ENCODE results near the gene AOPEP. TPM values are rescaled to one million over a fixed set of nuclear protein-coding genes. Genes with fewer than 3 reads are reported as not detected.

AOPEP gene
- total RNA-seq, 1 experiment from 2014 or later: 15.0 TPM

GRCh38 chr9:94944626-94945025, 218.1 kb downstream of the AOPEP start:
- peaks cover 24 to 25% of the 10 kb centered on the region in 2 experiments for H3K4me1 Mint-ChIP-seq
- H3K79me2 ChIP-seq (ENCODE audit: insufficient read depth, low read length): no peaks in the 10 kb centered on the region
- no peak for DNase-seq
- H3K27ac Mint-ChIP-seq: no peak overlapping the region
- H2AK5ac ChIP-seq (ENCODE audit: insufficient read length, low read length): no peak overlapping the region
- no peak overlapping the region for H4K91ac ChIP-seq (ENCODE audit: insufficient read length, low read depth, low read length)
- no peaks in the 10 kb centered on the region for H3K36me3 Mint-ChIP-seq (ENCODE audit: insufficient read depth in 1 of 3, low read depth in 3 of 3)
- H3K23ac ChIP-seq (ENCODE audit: insufficient read length, low read depth, low read length): no peak overlapping the region
- H3K9me3 ChIP-seq (ENCODE audit: control insufficient read depth, low read depth, low read length): no peaks in the 10 kb centered on the region
- H2AFZ ChIP-seq (ENCODE audit: low read length): no peak overlapping the region
- H4K5ac ChIP-seq (ENCODE audit: insufficient read length, low read depth, low read length): no peak overlapping the region
- no peak overlapping the region for H2BK15ac ChIP-seq (ENCODE audit: low read depth, low read length)
- H4K20me1 ChIP-seq (ENCODE audit: control insufficient read depth, insufficient read depth, insufficient read length): no peaks in the 10 kb centered on the region
- no peak overlapping the region for H3T11ph ChIP-seq (ENCODE audit: low read length)
- H3K27ac ChIP-seq (ENCODE audit: insufficient read length, low read depth, low read length): no peak overlapping the region
- H3K56ac ChIP-seq (ENCODE audit: insufficient read length, low read depth, low read length): no peak overlapping the region
- no peaks in the 10 kb centered on the region for H3K9me3 Mint-ChIP-seq
- no peak overlapping the region for H4K8ac ChIP-seq (replicated peaks; ENCODE audit: insufficient read length, low read depth, low read length)
- H3K4me2 ChIP-seq (ENCODE audit: insufficient read depth, insufficient read length, low read length): no peak overlapping the region
- no CpG with 5 or more reads among the region's 1 CpG for WGBS (ENCODE audit: extremely low coverage, insufficient read length, low lambda C conversion rate)
- no peak overlapping the region for H3K18ac ChIP-seq (ENCODE audit: insufficient read length, low read depth, low read length)
- no peak overlapping the region for H3K9ac ChIP-seq (ENCODE audit: extremely low read depth, insufficient read length, low read length)
- H2BK120ac ChIP-seq (ENCODE audit: low read depth, low read length, poor library complexity, severe bottlenecking): no peak overlapping the region
- TF ChIP-seq, protein P1, sequence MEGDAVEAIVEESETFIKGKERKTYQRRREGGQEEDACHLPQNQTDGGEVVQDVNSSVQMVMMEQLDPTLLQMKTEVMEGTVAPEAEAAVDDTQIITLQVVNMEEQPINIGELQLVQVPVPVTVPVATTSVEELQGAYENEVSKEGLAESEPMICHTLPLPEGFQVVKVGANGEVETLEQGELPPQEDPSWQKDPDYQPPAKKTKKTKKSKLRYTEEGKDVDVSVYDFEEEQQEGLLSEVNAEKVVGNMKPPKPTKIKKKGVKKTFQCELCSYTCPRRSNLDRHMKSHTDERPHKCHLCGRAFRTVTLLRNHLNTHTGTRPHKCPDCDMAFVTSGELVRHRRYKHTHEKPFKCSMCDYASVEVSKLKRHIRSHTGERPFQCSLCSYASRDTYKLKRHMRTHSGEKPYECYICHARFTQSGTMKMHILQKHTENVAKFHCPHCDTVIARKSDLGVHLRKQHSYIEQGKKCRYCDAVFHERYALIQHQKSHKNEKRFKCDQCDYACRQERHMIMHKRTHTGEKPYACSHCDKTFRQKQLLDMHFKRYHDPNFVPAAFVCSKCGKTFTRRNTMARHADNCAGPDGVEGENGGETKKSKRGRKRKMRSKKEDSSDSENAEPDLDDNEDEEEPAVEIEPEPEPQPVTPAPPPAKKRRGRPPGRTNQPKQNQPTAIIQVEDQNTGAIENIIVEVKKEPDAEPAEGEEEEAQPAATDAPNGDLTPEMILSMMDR (conservative IDR thresholded peaks at IDR 0.05): no peak
- H2BK12ac ChIP-seq (ENCODE audit: insufficient read length, low read depth, low read length): no peak overlapping the region
- H3K23me2 ChIP-seq (ENCODE audit: insufficient read length, low read depth, low read length, poor library complexity, severe bottlenecking): no peaks in the 10 kb centered on the region
- no peak overlapping the region for H2BK5ac ChIP-seq (ENCODE audit: insufficient read length, low read length)
- no peaks in the 10 kb centered on the region for H3K27me3 Mint-ChIP-seq (ENCODE audit: low read depth)
- no peak overlapping the region for H2BK20ac ChIP-seq (ENCODE audit: low read depth, low read length, poor library complexity, severe bottlenecking)
- H3K4me3 Mint-ChIP-seq: no peak overlapping the region; a peak in 1 of 5 replicates
- no peaks in the 10 kb centered on the region for H3K4me1 ChIP-seq (ENCODE audit: insufficient read depth, low read length)
- H3K14ac ChIP-seq (ENCODE audit: insufficient read depth, low read length): no peak overlapping the region
- H3K27me3 ChIP-seq (ENCODE audit: insufficient read depth, low read length): no peaks in the 10 kb centered on the region
- H3K4ac ChIP-seq (ENCODE audit: low read depth, low read length): no peak overlapping the region
- no peaks in the 10 kb centered on the region for H3K79me1 ChIP-seq (ENCODE audit: insufficient read depth, low read depth, low read length, poor library complexity, severe bottlenecking)
